H1 (cell line): Measurements from ENCODE around the gene GNG4. TPM values are rescaled to one million over a fixed set of nuclear protein-coding genes. Genes with fewer than 3 reads are reported as not detected.
A peak's percentile ranks its signal among the peaks of the same experiment; 100 is the strongest.

ENCODE experiments used
- CTCF ChIA-PET: fragments of 300-600 bp; sonication (Branson Sonifier 250); formaldehyde crosslinking; loops from one replicate; lab custom pipeline; 2021; ENCODE audit not compliant: partially characterized antibody; lab: Charles Lee
- POLR2A ChIA-PET: fragments of 300-600 bp; sonication (Branson Sonifier 250); formaldehyde crosslinking; loops from one replicate; lab custom pipeline; 2021; ENCODE audit warnings: inconsistent platforms; ENCODE audit not compliant: partially characterized antibody; lab: Charles Lee
- DNase-seq, 2 experiments: peaks; one replicate each; pipeline versions ENCODE4 v3.0.0 to v3.0.0-alpha.2; 2010 to 2022; ENCODE audit warnings: low spot score in 2 of 2, low read depth in 1 of 2, mixed read lengths in 1 of 2
- FAIRE-seq: peaks from 2 replicates; lab custom pipeline; 2011; peaks lifted over from hg19 to GRCh38; lab: Jason Lieb, UNC
- H2AFZ ChIP-seq: 2 replicates; pipeline ENCODE4 v1.8.1; 2012; ENCODE audit warnings: low read length, inconsistent platforms
- H2AK5ac ChIP-seq: 2 replicates; pipeline ENCODE4 v1.6.1; 2013; ENCODE audit warnings: low read depth, low read length
- H2BK120ac ChIP-seq: replicated peaks from 2 replicates; pipeline ENCODE3; 2013; ENCODE audit warnings: low read depth, low read length, inconsistent platforms
- H2BK12ac ChIP-seq: 2 replicates; pipeline ENCODE4 v1.6.1; 2013; ENCODE audit warnings: low read depth, low read length
- H2BK15ac ChIP-seq: 2 replicates; pipeline ENCODE4 v1.6.1; 2013; ENCODE audit warnings: low read length
- H2BK20ac ChIP-seq: 2 replicates; pipeline ENCODE4 v1.6.1; 2013; ENCODE audit warnings: low read length
- H2BK5ac ChIP-seq: 2 replicates; pipeline ENCODE4 v1.6.1; 2013; ENCODE audit warnings: low read depth, low read length
- H3K14ac ChIP-seq: 2 replicates; pipeline ENCODE4 v1.6.1; 2013; ENCODE audit warnings: inconsistent platforms; ENCODE audit not compliant: insufficient read length
- H3K18ac ChIP-seq: 2 replicates; pipeline ENCODE4 v1.6.1; 2013; ENCODE audit warnings: low read length; ENCODE audit errors: extremely low read depth
- H3K23ac ChIP-seq: 2 replicates; pipeline ENCODE4 v1.6.1; 2013; ENCODE audit warnings: inconsistent platforms; ENCODE audit not compliant: insufficient read length
- H3K23me2 ChIP-seq: 2 replicates; pipeline ENCODE4 v1.6.1; 2013; ENCODE audit warnings: low read depth, low read length
- H3K27ac ChIP-seq: 2 replicates; pipeline ENCODE4 v1.6.1; 2011; ENCODE audit warnings: low read depth, low read length, inconsistent platforms
- H3K27me3 ChIP-seq, 4 experiments: replicated peaks in 1 of 4; 1 replicate in 1 of 4; 2 replicates in 3 of 4; pipeline versions ENCODE4 v1.6.1 to v1.8.1; 2011 to 2013; ENCODE audit warnings: low read length in 3 of 4, mild to moderate bottlenecking in 3 of 4, inconsistent platforms in 2 of 4, mixed read lengths in 2 of 4, moderate library complexity in 1 of 4; ENCODE audit not compliant: control insufficient read depth in 3 of 4, insufficient read depth in 3 of 4; ENCODE audit errors: extremely low read depth in 1 of 4
- H3K36me3 ChIP-seq, 4 experiments: 2 replicates each; pipeline versions ENCODE4 v1.6.1 to v1.8.1; 2011 to 2013; ENCODE audit warnings: mild to moderate bottlenecking in 4 of 4, low read length in 3 of 4, moderate library complexity in 2 of 4, control low read depth in 1 of 4, inconsistent platforms in 1 of 4; ENCODE audit not compliant: insufficient read depth in 4 of 4, control insufficient read depth in 2 of 4
- H3K4ac ChIP-seq: replicated peaks from 2 replicates; pipeline ENCODE3; 2013; ENCODE audit warnings: low read length, low read depth, mixed read lengths, inconsistent platforms; ENCODE audit not compliant: insufficient read length
- H3K4me1 ChIP-seq, 4 experiments: replicated peaks in 1 of 4; 1 replicate in 1 of 4; 2 replicates in 3 of 4; pipeline versions ENCODE4 v1.6.1 to v1.8.1; 2011 to 2013; ENCODE audit warnings: low read length in 3 of 4, inconsistent platforms in 2 of 4, mixed read lengths in 1 of 4; ENCODE audit not compliant: insufficient read depth in 4 of 4, control insufficient read depth in 3 of 4
- H3K4me2 ChIP-seq, 2 experiments: 2 replicates each; pipeline versions ENCODE4 v1.6.1 to v1.8.1; 2011 to 2013; ENCODE audit warnings: low read depth in 2 of 2, low read length in 2 of 2, control low read depth in 1 of 2, inconsistent platforms in 1 of 2, mild to moderate bottlenecking in 1 of 2; ENCODE audit not compliant: insufficient read depth in 1 of 2
- H3K4me3 ChIP-seq, 4 experiments: fragments of 200-600, 300-600 bp in 1 of 4; sonication (generic), shearing (Covaris generic), sonication (Bioruptor Twin) in 1 of 4; 2 replicates each; pipeline versions ENCODE4 v1.5.1 to v1.8.1; 2011 to 2016; ENCODE audit warnings: low read length in 4 of 4, low read depth in 3 of 4, control low read depth in 2 of 4, inconsistent platforms in 2 of 4, mild to moderate bottlenecking in 2 of 4, mixed read lengths in 1 of 4, moderate library complexity in 1 of 4; ENCODE audit not compliant: insufficient read depth in 2 of 4; ENCODE audit errors: extremely low read depth in 1 of 4
- H3K56ac ChIP-seq: replicated peaks from 2 replicates; pipeline ENCODE3; 2013; ENCODE audit warnings: low read depth, mild to moderate bottlenecking, mixed read lengths, low read length, inconsistent platforms; ENCODE audit not compliant: insufficient read length
- H3K79me1 ChIP-seq: 2 replicates; pipeline ENCODE4 v1.6.1; 2013; ENCODE audit warnings: low read depth, low read length, control low read depth
- H3K79me2 ChIP-seq, 2 experiments: 2 replicates each; pipeline versions ENCODE4 v1.6.1 to v1.8.1; 2012 to 2013; ENCODE audit warnings: low read length in 2 of 2, mild to moderate bottlenecking in 2 of 2, inconsistent platforms in 1 of 2; ENCODE audit not compliant: insufficient read depth in 2 of 2, control insufficient read depth in 1 of 2
- H3K9ac ChIP-seq, 4 experiments: replicated peaks in 1 of 4; 1 replicate in 1 of 4; 2 replicates in 3 of 4; pipeline versions ENCODE4 v1.6.1 to v1.8.1; 2011 to 2013; ENCODE audit warnings: low read depth in 3 of 4, low read length in 3 of 4, control low read depth in 2 of 4, mild to moderate bottlenecking in 2 of 4, moderate library complexity in 2 of 4, inconsistent platforms in 1 of 4; ENCODE audit errors: extremely low read depth in 1 of 4
- H3K9me3 ChIP-seq, 2 experiments: 2 replicates each; pipeline versions ENCODE4 v1.6.1 to v1.8.1; 2012 to 2013; ENCODE audit warnings: mild to moderate bottlenecking in 2 of 2, moderate library complexity in 2 of 2, control low read depth in 1 of 2, inconsistent platforms in 1 of 2, low read depth in 1 of 2, low read length in 1 of 2, mixed read lengths in 1 of 2; ENCODE audit not compliant: insufficient read depth in 2 of 2
- H4K20me1 ChIP-seq, 2 experiments: replicated peaks in 1 of 2; 2 replicates each; pipeline versions ENCODE3 to v1.8.1; 2011 to 2013; ENCODE audit warnings: inconsistent platforms in 2 of 2, low read length in 2 of 2, mild to moderate bottlenecking in 1 of 2; ENCODE audit not compliant: insufficient read depth in 2 of 2, control insufficient read depth in 1 of 2
- H4K5ac ChIP-seq: 2 replicates; pipeline ENCODE4 v1.6.1; 2013; ENCODE audit warnings: low read length, low read depth, mixed read lengths, inconsistent platforms; ENCODE audit not compliant: insufficient read length
- H4K8ac ChIP-seq: 2 replicates; pipeline ENCODE4 v1.8.0; 2013; ENCODE audit warnings: mild to moderate bottlenecking, moderate library complexity, low read length, inconsistent platforms; ENCODE audit not compliant: insufficient read depth; ENCODE audit errors: extremely low read depth
- H4K91ac ChIP-seq: replicated peaks from 2 replicates; pipeline ENCODE3; 2013; ENCODE audit warnings: low read length, mixed read lengths, inconsistent platforms; ENCODE audit not compliant: insufficient read length
- NANOG ChIP-seq: IDR thresholded peaks from 2 replicates; pipeline ENCODE4 v1.6.1; 2011; ENCODE audit warnings: low read length, low read depth, mild to moderate bottlenecking, inconsistent platforms; ENCODE audit not compliant: insufficient read depth, poor library complexity, severe bottlenecking
- TEAD4 ChIP-seq: IDR thresholded peaks from 2 replicates; pipeline ENCODE4 v1.6.1; 2012; ENCODE audit warnings: low read depth, low read length, inconsistent platforms, mixed read lengths
- USF2 ChIP-seq: IDR thresholded peaks from 2 replicates; pipeline ENCODE4 v1.6.1; 2011; ENCODE audit warnings: low read length, improper control_type of control experiment
- WGBS, 2 experiments: shearing (Covaris generic) in 1 of 2; methylation state at CpG; one replicate each; pipeline versions ENCODE4 v1.1.6 to v1.1.7; 2013 to 2015; ENCODE audit warnings: low lambda C conversion rate in 2 of 2, mixed read lengths in 2 of 2, inconsistent platforms in 1 of 2, low coverage in 1 of 2, missing lambda C conversion rate in 1 of 2; ENCODE audit not compliant: insufficient replicate concordance in 2 of 2, insufficient coverage in 1 of 2, insufficient read length in 1 of 2; ENCODE audit errors: extremely low coverage in 1 of 2, missing lambda C conversion rate in 1 of 2; 5-methylcytosine and 5-hydroxymethylcytosine counted together
- polyA plus RNA-seq, 7 experiments: library from polyadenylated mRNA; depleted of rRNA in 3 of 7; stranded (reverse) in 5 of 7; unstranded in 2 of 7; fragments of >200 nt in 5 of 7; fragments of 200-250 nt in 2 of 7; gene quantifications; 1 replicate in 5 of 7; 2 replicates in 1 of 7; 4 replicates in 1 of 7; pipeline versions ENCODE4 v1.2.1 to v1.2.3, GENCODE V29; 2011 to 2013; ENCODE audit warnings: missing spikeins in 2 of 7, mixed read lengths in 2 of 7
- total RNA-seq: library from RNA; stranded (reverse); fragmentation: NEBNext Ultra II Directional; extraction: Animal tissue kit (Norgen Biotek cat#: 25700); gene quantifications from 2 replicates; pipeline ENCODE4 v1.2.1, GENCODE V29; 2021

GNG4 gene
- total and polyA plus RNA-seq, 2 of the 8 experiments (the other 6 are each of a cell fraction or from before 2014, with no cell fraction given), result 95.5 to 96.8 TPM

DNA sequence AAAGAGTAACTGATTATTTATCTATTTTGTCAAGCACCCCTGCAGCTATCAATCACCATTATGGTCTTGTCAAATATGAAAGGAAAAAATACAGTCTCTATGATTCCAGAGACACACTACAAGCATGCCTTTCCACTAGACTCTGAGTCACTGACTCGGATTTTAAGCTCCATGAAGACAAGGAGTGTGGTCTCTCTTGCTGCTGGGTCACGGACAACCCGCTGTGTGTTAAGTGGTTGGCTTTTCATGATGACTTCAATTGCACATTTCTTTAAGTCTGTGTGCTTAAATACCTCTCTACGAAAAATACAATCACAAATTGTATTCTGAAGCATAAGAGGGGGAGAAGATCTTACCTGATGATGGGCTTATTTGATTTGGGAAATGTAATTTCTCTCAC, 14.0 kb upstream of the GNG4 start:
- Histone ChIP-seq H3K27me3 (no peaks in the 10 kb centered on the region), H2AFZ (no peak overlapping the region), H3K79me1 (no peaks in the 10 kb centered on the region), H3K4me1 (peaks cover 2 to 9% (median 4%) of the 10 kb centered on the region in 4 experiments; a peak in 5 of 7 replicates), H3K23me2 (no peaks in the 10 kb centered on the region; the same call in 1 of the 2 replicates), H4K91ac (no peak overlapping the region), H4K20me1 (no peaks in the 10 kb centered on the region), H4K5ac (no peak overlapping the region), H3K9ac (no peak overlapping the region), H3K27ac (no peak overlapping the region), H3K56ac (no peak overlapping the region), H3K4me3 (no peak overlapping the region), H3K14ac (no peak overlapping the region), H3K4ac (no peak overlapping the region), H2BK15ac (no peak overlapping the region), H3K4me2 (0 out of 4 replicates have a peak overlapping the region, but pooled peaks of 1 of the 2 experiments have one; percentile 1), H2BK120ac (no peak overlapping the region), H2BK5ac (no peak overlapping the region), H2BK12ac (no peak overlapping the region), H3K36me3 (no peaks in the 10 kb centered on the region), H2BK20ac (no peak overlapping the region), H3K18ac (no peak overlapping the region), H3K23ac (no peak overlapping the region), H3K79me2 (no peaks in the 10 kb centered on the region), H2AK5ac (no peak overlapping the region), H4K8ac (no peak overlapping the region), H3K9me3 (no peaks in the 10 kb centered on the region)
- TF ChIP-seq NANOG (peak; percentile 57), TEAD4 (no peak), USF2 (peak; percentile 45; the same call in 1 of the 2 replicates)
- 66% methylated on average over 4 of the region's 4 CpGs; no CpG with 5 or more reads in 1 of the 2 experiments for WGBS, 2 experiments
- ChIA-PET POLR2A (interaction anchor here (1.0 to 1.8 kb wide), 2 partner anchors 10 to 16 kb away, joined by 3 read pairs; no protein-coding TSS in a partner anchor), CTCF (interaction anchor here (0.5 to 1.5 kb wide), 3 partner anchors 15 to 253 kb away, joined by 3 to 5 read pairs (median 3); no protein-coding TSS in a partner anchor)
- FAIRE-seq (no peak), DNase-seq (no peak)
